ENCODE results near the gene TNIK.

DNA sequence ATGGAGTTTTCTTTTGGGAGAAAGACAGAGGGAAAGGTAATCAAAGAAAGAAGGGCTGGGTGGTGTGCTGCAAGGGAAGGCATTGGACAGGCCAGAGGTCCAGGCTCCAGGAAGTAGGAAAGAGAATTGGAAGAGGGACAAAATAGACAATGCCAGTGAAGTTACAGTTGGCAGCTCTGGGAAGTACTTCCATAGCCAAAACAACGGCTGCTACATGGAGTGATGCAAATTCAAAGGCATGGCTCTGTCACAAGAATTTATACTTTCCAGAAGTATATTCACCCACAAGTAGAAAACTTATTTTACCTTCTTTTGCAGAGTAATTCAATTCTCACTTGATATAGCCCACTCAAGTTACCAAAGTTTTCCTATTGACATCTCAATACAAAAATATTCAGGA is 191.5 kb downstream of the TNIK start:
- TF ChIP-seq POLR2A (IDR thresholded peaks at IDR 0.05; ENCODE audit: extremely low read depth, insufficient read length) = no peak
- TF ChIP-seq, protein P1, sequence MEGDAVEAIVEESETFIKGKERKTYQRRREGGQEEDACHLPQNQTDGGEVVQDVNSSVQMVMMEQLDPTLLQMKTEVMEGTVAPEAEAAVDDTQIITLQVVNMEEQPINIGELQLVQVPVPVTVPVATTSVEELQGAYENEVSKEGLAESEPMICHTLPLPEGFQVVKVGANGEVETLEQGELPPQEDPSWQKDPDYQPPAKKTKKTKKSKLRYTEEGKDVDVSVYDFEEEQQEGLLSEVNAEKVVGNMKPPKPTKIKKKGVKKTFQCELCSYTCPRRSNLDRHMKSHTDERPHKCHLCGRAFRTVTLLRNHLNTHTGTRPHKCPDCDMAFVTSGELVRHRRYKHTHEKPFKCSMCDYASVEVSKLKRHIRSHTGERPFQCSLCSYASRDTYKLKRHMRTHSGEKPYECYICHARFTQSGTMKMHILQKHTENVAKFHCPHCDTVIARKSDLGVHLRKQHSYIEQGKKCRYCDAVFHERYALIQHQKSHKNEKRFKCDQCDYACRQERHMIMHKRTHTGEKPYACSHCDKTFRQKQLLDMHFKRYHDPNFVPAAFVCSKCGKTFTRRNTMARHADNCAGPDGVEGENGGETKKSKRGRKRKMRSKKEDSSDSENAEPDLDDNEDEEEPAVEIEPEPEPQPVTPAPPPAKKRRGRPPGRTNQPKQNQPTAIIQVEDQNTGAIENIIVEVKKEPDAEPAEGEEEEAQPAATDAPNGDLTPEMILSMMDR (IDR thresholded peaks at IDR 0.05; ENCODE audit: low read depth, low read length) = no peak

All from NB4 (cell line).